K562 (cell line): Measurements from ENCODE around the gene ING2. TPM values are rescaled to one million over a fixed set of nuclear protein-coding genes. Genes with fewer than 3 reads are reported as not detected.

Experiments used
- ARID3A ChIP-seq: IDR thresholded peaks from 2 replicates; pipeline ENCODE4 v1.6.1; 2012; ENCODE audit warnings: low read depth, low read length, improper control_type of control experiment, borderline replicate concordance
- ARNT ChIP-seq, 2 experiments: fragments of 450-650 bp; IDR thresholded peaks; 2 replicates each; pipeline ENCODE4 v1.6.1; 2016; ENCODE audit warnings: mild to moderate bottlenecking in 1 of 2
- CCAR2 ChIP-seq: fragments of 200-400 bp; formaldehyde crosslinking; IDR thresholded peaks from 2 replicates; pipeline ENCODE4 v1.6.1; 2017; ENCODE audit warnings: mild to moderate bottlenecking, low read depth, low read length
- CUX1 ChIP-seq: fragments of 200-800 bp; sonication (Bioruptor generic); IDR thresholded peaks from 2 replicates; pipeline ENCODE4 v1.6.1; 2016; ENCODE audit warnings: missing genetic modification characterization, missing compliant biosample characterization
- ETV6 ChIP-seq, 3 experiments: fragments of 150-350 bp in 1 of 3; sonication (generic) in 1 of 3; formaldehyde crosslinking in 1 of 3; IDR thresholded peaks; 2 replicates each; pipeline versions ENCODE4 v1.6.1 to v1.8.0; 2014 to 2022; ENCODE audit warnings: borderline replicate concordance in 2 of 3, low read depth in 2 of 3, antibody characterized with exemption in 1 of 3, low read length in 1 of 3, mild to moderate bottlenecking in 1 of 3, missing genetic modification reagents in 1 of 3
- FOXM1 ChIP-seq, 2 experiments: fragments of 450-650 bp in 1 of 2; sonication (generic) in 1 of 2; formaldehyde crosslinking in 1 of 2; IDR thresholded peaks; 2 replicates each; pipeline versions ENCODE4 v1.6.1 to v1.9.0; 2017 to 2022; ENCODE audit warnings: low read depth in 2 of 2, mild to moderate bottlenecking in 2 of 2, missing genetic modification reagents in 1 of 2, moderate library complexity in 1 of 2
- HDAC3 ChIP-seq: fragments of 450-650 bp; IDR thresholded peaks from 2 replicates; pipeline ENCODE4 v1.6.1; 2018; ENCODE audit warnings: borderline replicate concordance, mild to moderate bottlenecking, moderate library complexity; ENCODE audit not compliant: partially characterized antibody
- HMBOX1 ChIP-seq: sonication (generic); IDR thresholded peaks from 2 replicates; pipeline ENCODE4 v1.6.1; 2016
- HNRNPK ChIP-seq: fragments of 200-400 bp; formaldehyde crosslinking; IDR thresholded peaks from one replicate; pipeline ENCODE4 v1.6.1; 2018; ENCODE audit warnings: mild to moderate bottlenecking, low read depth, low read length; ENCODE audit not compliant: poor library complexity, severe bottlenecking
- IRF2 ChIP-seq: sonication (generic); formaldehyde crosslinking; IDR thresholded peaks from 2 replicates; pipeline ENCODE4 v1.8.1; 2022; ENCODE audit warnings: mild to moderate bottlenecking, missing genetic modification reagents
- ZBED1 ChIP-seq: IDR thresholded peaks from 2 replicates; pipeline ENCODE4 v1.6.1; 2014
- ZNF232 ChIP-seq: sonication (generic); formaldehyde crosslinking; IDR thresholded peaks from 2 replicates; pipeline ENCODE4 v1.8.0; 2022; ENCODE audit warnings: mild to moderate bottlenecking, missing genetic modification reagents
- ZNF316 ChIP-seq: fragments of 450-650 bp; IDR thresholded peaks from 2 replicates; pipeline ENCODE4 v1.6.1; 2016
- ZNF518B ChIP-seq: fragments of 250-450 bp; sonication (Bioruptor Pico); IDR thresholded peaks from 2 replicates; pipeline ENCODE4 v1.5.0; 2021; ENCODE audit warnings: mild to moderate bottlenecking, moderate library complexity
- polyA plus RNA-seq, 8 experiments: library from polyadenylated mRNA; depleted of rRNA in 4 of 8; stranded (reverse) in 5 of 8; unstranded in 3 of 8; fragments of >200 nt; fragmentation: Nextera tagmentation in 2 of 8; fragmentation: Illumina TruSeq in 1 of 8; extraction: Ambion mirVana in 2 of 8; extraction: Trizol in 1 of 8; gene quantifications; 2 replicates each; pipeline versions ENCODE4 v1.2.1 to v1.2.3, GENCODE V29; 2011 to 2014; ENCODE audit warnings: inconsistent platforms in 1 of 8, missing spikeins in 1 of 8
- total RNA-seq, 7 experiments: library from RNA; depleted of rRNA in 6 of 7; stranded (reverse); fragments of >200 nt in 6 of 7; fragmentation: Illumina TruSeq in 2 of 7; extraction: Trizol in 2 of 7; gene quantifications; 2 replicates each; pipeline versions ENCODE4 v1.2.1 to v1.2.3, GENCODE V29; 2011 to 2021; ENCODE audit warnings: low replicate concordance in 1 of 7

Gene ING2
- total and polyA plus RNA-seq, 9 of the 15 experiments (the other 6 are each of a cell fraction or from before 2014, with no cell fraction given): 2.9 to 21.4 (median 12.4) TPM

- TF ChIP-seq FOXM1 (IDR thresholded peaks at IDR 0.05; ENCODE audit: low read depth): peak; percentile 68
- TF ChIP-seq FOXM1 (CRISPR knock-in tag; IDR thresholded peaks at IDR 0.05; ENCODE audit: low read depth): peak; percentile 46; the same call in 1 of the 2 replicates
- TF ChIP-seq ZNF232: no peak; the same call in 1 of the 2 replicates
- TF ChIP-seq ZNF518B (CRISPR knock-in tag): no peak
- no peak for TF ChIP-seq ZNF316
- TF ChIP-seq CCAR2: no peak
- TF ChIP-seq HMBOX1: no peak
- no peak for TF ChIP-seq HDAC3
- no peak for TF ChIP-seq ARID3A
- TF ChIP-seq ZBED1: no peak
- TF ChIP-seq ARNT (IDR thresholded peaks at IDR 0.05): no peak
- TF ChIP-seq IRF2 (CRISPR knock-in tag): no peak
- TF ChIP-seq HNRNPK: no peak
- TF ChIP-seq CUX1 (CRISPR knock-in tag): no peak
- TF ChIP-seq ETV6 (IDR thresholded peaks at IDR 0.05; ENCODE audit: borderline replicate concordance in 1 of 2, low read depth in 2 of 2, low read length in 1 of 2): no peak; a peak in 1 of 4 replicates
- TF ChIP-seq ETV6 (CRISPR knock-in tag; IDR thresholded peaks at IDR 0.05; ENCODE audit: borderline replicate concordance): peak; percentile 85; the same call in 1 of the 2 replicates
These were observed 561 bp upstream of the ING2 start (continued) for GRCh38 chr4:183504064-183504929.
